Tibial artery (tissue), 4 donors: ENCODE results near the gene OSBPL9.
"Not testable (repeated sequence)": the region's sequence is repeated elsewhere in the genome, so short reads cannot be mapped to it uniquely, and the experiment has no call there.

ENCODE experiments used
- DNase-seq, 2 donors: peaks; one replicate each; pipeline ENCODE4 v3.0.0-alpha.2; 2019
- H3K27ac ChIP-seq, 2 donors: fragments of 200-600 bp; sonication (generic) in 1 of 2; 1 replicate in 1 of 2; 2 replicates in 1 of 2; pipeline ENCODE4 v1.5.1; 2018 to 2019; ENCODE audit warnings: mild to moderate bottlenecking in 1 of 2
- H3K27me3 ChIP-seq, 2 donors: fragments of 200-600 bp; sonication (generic) in 1 of 2; one replicate each; pipeline versions ENCODE4 v1.5.1 to v1.6.0; 2016 to 2019
- H3K36me3 ChIP-seq, 3 donors: fragments of 200-600 bp; sonication (generic) in 2 of 3; one replicate each; pipeline ENCODE4 v1.5.1; 2016 to 2019; ENCODE audit warnings: mild to moderate bottlenecking in 2 of 3
- H3K4me1 ChIP-seq, 4 donors: fragments of 200-600 bp; sonication (generic) in 2 of 4; 1 replicate in 3 of 4; 2 replicates in 1 of 4; pipeline ENCODE4 v1.5.1; 2016 to 2019
- H3K4me3 ChIP-seq, 2 donors: fragments of 200-600 bp; sonication (generic) in 1 of 2; 1 replicate in 1 of 2; 2 replicates in 1 of 2; pipeline ENCODE4 v1.5.1; 2018 to 2019; ENCODE audit warnings: mild to moderate bottlenecking in 2 of 2
- H3K9me3 ChIP-seq, 3 donors: fragments of 200-600 bp; sonication (generic) in 1 of 3; one replicate each; pipeline ENCODE4 v1.5.1; 2016 to 2019
- CTCF ChIP-seq, 2 experiments: fragments of 200-600 bp in 1 of 2; fragments of 450-650 bp in 1 of 2; IDR thresholded peaks; one replicate each; pipeline ENCODE4 v1.5.1; 2017 to 2019; ENCODE audit warnings: antibody characterized with exemption in 2 of 2, mild to moderate bottlenecking in 1 of 2, moderate library complexity in 1 of 2
- intact Hi-C: fragments of 100-400 bp; cut with DNase I; formaldehyde crosslinking; loops from one replicate; pipeline ENCODE4 v1.15.0; 2023; ENCODE audit warnings: low total_unique reads

Gene OSBPL9

GRCh38 chr1:51642739-51643142, 25.8 kb downstream of the OSBPL9 start:
- no peaks in the 10 kb centered on the region for H3K36me3 ChIP-seq
- no peaks in the 10 kb centered on the region for H3K9me3 ChIP-seq
- H3K4me3 ChIP-seq, result no peak overlapping the region
- peaks cover 0 to 93% (median 57%) of the 10 kb centered on the region in 4 donors for H3K4me1 ChIP-seq
- peak overlapping the region; percentile 85 to 90 for H3K27ac ChIP-seq
- no peaks in the 10 kb centered on the region for H3K27me3 ChIP-seq
- no peak for TF ChIP-seq CTCF (IDR thresholded peaks at IDR 0.05)
- DNase-seq, result no peak
- intact Hi-C loops, result no loop called here

- Histone ChIP-seq H3K9me3 (no peaks in the 10 kb centered on the region), H3K4me1 (peaks cover 0 to 93% (median 59%) of the 10 kb centered on the region in 4 donors), H3K27ac (peak overlapping the region; percentile 85 to 90), H3K27me3 (no peaks in the 10 kb centered on the region), H3K4me3 (no peak overlapping the region), H3K36me3 (no peaks in the 10 kb centered on the region)
- intact Hi-C loops, result no loop called here
- no peak for TF ChIP-seq CTCF (IDR thresholded peaks at IDR 0.05)
- no peak for DNase-seq
Observed at GRCh38 chr1:51643362-51643761, 26.5 kb downstream of the OSBPL9 start.

GRCh38 chr1:51644020-51644419, 27.1 kb downstream of the OSBPL9 start:
- DNase-seq, result no peak
- H3K27ac ChIP-seq, result peak overlapping the region; percentile 85 to 90

GRCh38 chr1:51644533-51645197, 27.8 kb downstream of the OSBPL9 start:
- intact Hi-C loops, result no loop called here
- Histone ChIP-seq H3K27me3 (no peaks in the 10 kb centered on the region), H3K36me3 (no peaks in the 10 kb centered on the region), H3K27ac (peak overlapping the region; percentile 85 to 90), H3K4me3 (no peak overlapping the region), H3K4me1 (peaks cover 0 to 93% (median 59%) of the 10 kb centered on the region in 4 donors), H3K9me3 (no peaks in the 10 kb centered on the region)
- DNase-seq, result peak; percentile 60 to 76
- TF ChIP-seq CTCF (IDR thresholded peaks at IDR 0.05), result no peak

More at GRCh38 chr1:51644020-51644419, 27.1 kb downstream of the OSBPL9 start:
- no peaks in the 10 kb centered on the region for H3K9me3 ChIP-seq
- H3K36me3 ChIP-seq, result no peaks in the 10 kb centered on the region
- peaks cover 0 to 93% (median 59%) of the 10 kb centered on the region in 4 donors for H3K4me1 ChIP-seq
- no peak overlapping the region for H3K4me3 ChIP-seq
- H3K27me3 ChIP-seq, result no peaks in the 10 kb centered on the region
- no peak for TF ChIP-seq CTCF (IDR thresholded peaks at IDR 0.05)
- intact Hi-C loops, result no loop called here

- intact Hi-C loops, DNase-seq, H3K4me3 ChIP-seq, H3K27me3 ChIP-seq, H3K36me3 ChIP-seq, H3K9me3 ChIP-seq: not testable (repeated sequence)
- Histone ChIP-seq H3K4me1 (peaks cover 0 to 93% (median 64%) of the 10 kb centered on the region in 4 donors), H3K27ac (peak overlapping the region; percentile 85 to 90)
Observed at GRCh38 chr1:51646592-51646991, 29.7 kb downstream of the OSBPL9 start.

GRCh38 chr1:51648180-51649109, 31.6 kb downstream of the OSBPL9 start:
- H3K4me1 ChIP-seq, result peaks cover 0 to 93% (median 59%) of the 10 kb centered on the region in 4 donors
- DNase-seq, result peak in 1 of 2 donors; percentile 48
- peak overlapping the region; percentile 76 for H3K27ac ChIP-seq
- TF ChIP-seq CTCF (IDR thresholded peaks at IDR 0.05), result no peak
- H3K36me3 ChIP-seq, result no peaks in the 10 kb centered on the region
- H3K27me3 ChIP-seq, result no peaks in the 10 kb centered on the region
- intact Hi-C loops, result no loop called here
- no peaks in the 10 kb centered on the region for H3K9me3 ChIP-seq
- H3K4me3 ChIP-seq, result no peak overlapping the region
